Cardiac fibroblast (primary cell): ENCODE measurements around the gene RSU1.

ENCODE experiments used
- DNase-seq, 2 donors: peaks; one replicate each; pipeline versions ENCODE4 v3.0.0 to v3.0.0-alpha.2; 2010; ENCODE audit warnings: low read depth in 2 of 2
- H3K4me3 ChIP-seq, 2 donors: replicated peaks in 1 of 2; 1 replicate in 1 of 2; 2 replicates in 1 of 2; pipeline ENCODE4 v1.5.1; 2011; ENCODE audit warnings: low read depth in 2 of 2, low read length in 2 of 2, mild to moderate bottlenecking in 2 of 2, moderate library complexity in 1 of 2
- TF ChIP-seq, protein P1 (sequence below): IDR thresholded peaks from one replicate; pipeline ENCODE4 v1.5.1; 2011; ENCODE audit warnings: low read depth, mild to moderate bottlenecking, low read length, inconsistent platforms

Gene RSU1

DNA sequence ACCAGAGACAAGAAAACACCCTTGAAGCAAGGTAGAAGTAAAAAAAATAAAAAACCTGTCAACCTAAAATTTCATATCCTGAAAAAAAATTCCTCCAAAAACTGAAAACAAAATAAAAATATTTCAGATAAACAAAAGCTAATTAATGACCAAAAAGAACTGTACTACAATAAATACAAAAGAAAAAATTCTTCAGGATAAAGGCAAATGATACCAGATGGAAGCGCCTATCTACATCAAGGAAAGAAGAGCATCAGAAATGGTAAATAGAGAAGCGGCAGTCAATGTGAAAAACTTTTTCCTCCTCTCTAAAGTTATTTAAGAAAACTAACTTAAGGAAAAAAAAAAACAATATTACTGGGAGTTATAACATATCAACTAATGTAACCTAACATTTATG is 79.8 kb downstream of the RSU1 start:
- no peak for DNase-seq
- H3K4me3 ChIP-seq = no peak overlapping the region
- TF ChIP-seq, protein P1, sequence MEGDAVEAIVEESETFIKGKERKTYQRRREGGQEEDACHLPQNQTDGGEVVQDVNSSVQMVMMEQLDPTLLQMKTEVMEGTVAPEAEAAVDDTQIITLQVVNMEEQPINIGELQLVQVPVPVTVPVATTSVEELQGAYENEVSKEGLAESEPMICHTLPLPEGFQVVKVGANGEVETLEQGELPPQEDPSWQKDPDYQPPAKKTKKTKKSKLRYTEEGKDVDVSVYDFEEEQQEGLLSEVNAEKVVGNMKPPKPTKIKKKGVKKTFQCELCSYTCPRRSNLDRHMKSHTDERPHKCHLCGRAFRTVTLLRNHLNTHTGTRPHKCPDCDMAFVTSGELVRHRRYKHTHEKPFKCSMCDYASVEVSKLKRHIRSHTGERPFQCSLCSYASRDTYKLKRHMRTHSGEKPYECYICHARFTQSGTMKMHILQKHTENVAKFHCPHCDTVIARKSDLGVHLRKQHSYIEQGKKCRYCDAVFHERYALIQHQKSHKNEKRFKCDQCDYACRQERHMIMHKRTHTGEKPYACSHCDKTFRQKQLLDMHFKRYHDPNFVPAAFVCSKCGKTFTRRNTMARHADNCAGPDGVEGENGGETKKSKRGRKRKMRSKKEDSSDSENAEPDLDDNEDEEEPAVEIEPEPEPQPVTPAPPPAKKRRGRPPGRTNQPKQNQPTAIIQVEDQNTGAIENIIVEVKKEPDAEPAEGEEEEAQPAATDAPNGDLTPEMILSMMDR = no peak

DNA sequence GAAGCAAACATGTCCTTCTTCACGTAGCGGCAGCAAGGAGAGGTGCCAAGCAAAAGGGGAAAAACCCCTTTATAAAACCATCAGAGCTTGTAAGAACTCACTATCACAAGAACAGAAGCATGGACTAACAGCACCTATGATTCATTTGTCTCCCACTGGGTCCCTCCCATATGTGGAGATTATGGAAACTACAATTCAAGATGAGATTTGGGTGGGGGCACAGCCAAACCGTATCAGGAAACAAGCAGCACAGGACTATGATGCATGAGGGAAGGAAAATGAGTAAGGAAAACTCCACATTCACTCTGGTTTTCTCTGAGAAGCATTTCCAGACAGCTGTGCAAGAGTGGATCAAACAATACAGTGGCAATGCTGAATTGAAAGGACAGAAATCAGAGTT is 81.6 kb downstream of the RSU1 start:
- TF ChIP-seq, protein P1 = no peak
- DNase-seq = peak; percentile 29 to 48
- H3K4me3 ChIP-seq = no peak overlapping the region

GRCh38 chr10:16732376-16732775 is 84.8 kb downstream of the RSU1 start:
- TF ChIP-seq, protein P1 = no peak
- DNase-seq = peak in 1 of 2 donors; percentile 72
- no peak overlapping the region for H3K4me3 ChIP-seq

DNA sequence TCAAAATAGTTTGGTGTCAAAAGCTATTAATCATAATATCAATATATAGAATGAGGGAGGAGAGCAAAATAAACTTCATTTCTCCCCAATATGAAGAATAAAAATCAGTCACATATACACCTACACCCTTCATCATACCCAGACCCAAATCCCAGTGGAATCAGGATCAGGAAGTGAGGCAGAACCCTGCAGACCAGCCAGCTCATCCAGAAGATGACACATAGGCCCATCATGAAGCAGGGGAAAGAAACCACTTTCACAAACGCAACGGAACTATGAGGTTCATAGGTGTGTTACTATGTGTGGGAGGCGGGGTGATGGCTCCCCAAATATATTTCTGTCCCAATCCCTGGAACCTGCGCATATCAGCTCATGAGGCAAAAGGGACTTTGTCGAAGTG is 89.0 kb downstream of the RSU1 start:
- TF ChIP-seq, protein P1 = no peak
- DNase-seq = peak in 1 of 2 donors; percentile 60
- H3K4me3 ChIP-seq = no peak overlapping the region

DNA sequence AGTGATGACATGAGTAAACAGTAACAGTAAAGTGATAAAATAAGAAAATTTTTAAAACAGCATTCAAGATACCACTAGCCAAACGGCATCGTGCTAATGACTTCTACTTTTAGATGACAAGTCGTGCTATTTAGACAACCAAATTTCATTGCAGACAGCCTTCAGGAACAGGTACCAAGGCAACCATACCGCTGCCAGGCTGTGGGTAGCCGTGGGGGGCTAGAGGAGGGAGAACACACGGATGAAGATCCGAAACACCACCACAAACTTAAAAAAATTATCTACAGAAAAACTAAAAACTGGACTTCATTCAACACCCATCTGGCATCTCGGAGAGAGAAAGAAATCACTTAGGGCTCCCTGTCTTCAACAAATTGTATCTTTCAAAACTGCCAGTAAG is 89.6 kb downstream of the RSU1 start:
- no peak for DNase-seq
- TF ChIP-seq, protein P1 = no peak
- no peak overlapping the region for H3K4me3 ChIP-seq

- DNase-seq = no peak
- no peak overlapping the region for H3K4me3 ChIP-seq
- TF ChIP-seq, protein P1 = no peak
Observed at GRCh38 chr10:16724509-16724908, 92.7 kb downstream of the RSU1 start.

DNA sequence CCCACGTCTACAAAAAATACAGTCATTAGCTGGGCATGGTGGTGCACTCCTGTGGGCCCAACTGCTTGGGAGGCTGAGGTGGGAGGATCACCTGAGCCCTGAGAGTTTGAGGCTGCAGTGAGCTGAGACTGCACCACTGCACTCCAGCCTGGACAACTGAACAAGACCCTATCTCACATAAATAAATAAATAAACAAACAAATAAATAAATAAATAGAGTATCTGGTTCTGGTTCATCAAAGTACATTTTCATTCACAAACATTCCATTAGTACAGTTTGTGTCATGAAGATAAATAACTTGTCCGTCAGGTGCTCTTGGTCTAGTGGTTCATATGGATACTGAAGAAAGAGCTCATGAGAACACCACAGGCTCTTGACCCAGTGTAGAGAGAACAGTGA is 96.4 kb downstream of the RSU1 start:
- TF ChIP-seq, protein P1 = no peak
- no peak overlapping the region for H3K4me3 ChIP-seq

More for the DNA sequence above, 96.4 kb downstream of the RSU1 start:
- no peak for DNase-seq
